Measurements from ENCODE around the gene FLOT1. TPM values are rescaled to one million over a fixed set of nuclear protein-coding genes. Genes with fewer than 3 reads are reported as not detected.

The FLOT1 gene
- total RNA-seq, 1 experiment from 2014 or later, result 243 TPM

DNA sequence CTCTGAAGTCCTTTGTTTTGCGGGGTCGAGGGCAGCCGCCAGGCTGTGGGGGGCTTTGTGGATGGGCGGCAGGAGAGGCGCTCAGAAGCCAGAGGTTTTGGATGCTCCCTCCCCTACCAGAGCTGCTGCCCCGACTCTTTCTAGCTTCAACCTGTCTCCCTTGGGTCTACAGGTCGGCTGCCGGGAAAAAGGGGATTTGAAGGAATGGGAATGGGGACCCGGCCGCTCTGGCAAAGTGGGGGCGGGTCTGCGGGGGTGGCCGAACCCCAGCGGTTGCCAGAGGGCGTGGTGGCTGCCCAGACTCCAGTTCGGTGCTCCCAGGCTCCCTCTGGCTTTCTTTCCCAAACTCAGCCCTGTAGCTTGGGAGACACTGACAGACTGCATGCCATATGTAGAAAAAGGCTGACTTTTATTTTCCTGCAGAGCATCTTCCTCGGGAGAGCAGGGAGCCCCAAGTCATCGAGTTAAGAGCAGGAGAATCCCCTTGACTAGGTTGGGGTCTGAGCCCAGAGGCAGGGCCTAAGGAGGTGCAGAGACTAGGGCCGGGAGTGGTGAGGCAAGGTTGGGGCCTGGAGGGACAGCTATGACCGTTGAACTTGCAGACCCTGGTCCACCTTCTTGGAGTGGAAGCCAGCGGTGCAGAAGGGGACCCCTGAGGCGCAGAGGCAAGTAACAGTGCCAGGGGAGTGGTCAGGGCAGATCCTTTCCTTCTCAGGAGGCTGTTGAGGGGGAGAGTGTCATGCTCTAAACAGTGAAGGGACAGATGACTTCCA lies 54.6 kb downstream of the FLOT1 start:
- Mint-ChIP-seq H3K9me3 (ENCODE audit: low read depth, unreplicated experiment) (no peaks in the 10 kb centered on the region), H3K36me3 (ENCODE audit: insufficient read depth, unreplicated experiment) (peaks cover 62% of the 10 kb centered on the region), H3K27ac (ENCODE audit: unreplicated experiment) (peak overlapping the region; percentile 62), H3K27me3 (ENCODE audit: unreplicated experiment) (no peaks in the 10 kb centered on the region), H3K4me3 (ENCODE audit: low read depth, unreplicated experiment) (peak overlapping the region; percentile 78), H3K4me1 (ENCODE audit: low read depth, unreplicated experiment) (peaks cover 86% of the 10 kb centered on the region)
- BruUV-seq (replicated peaks), result TSS peak; percentile 70
- CTCF ChIA-PET, result interaction anchor here (0.6 to 2.8 kb wide), 4 partner anchors 9 to 41 kb away, joined by 3 to 7 read pairs (median 6); no protein-coding TSS in a partner anchor
- TF ChIP-seq, protein P1, sequence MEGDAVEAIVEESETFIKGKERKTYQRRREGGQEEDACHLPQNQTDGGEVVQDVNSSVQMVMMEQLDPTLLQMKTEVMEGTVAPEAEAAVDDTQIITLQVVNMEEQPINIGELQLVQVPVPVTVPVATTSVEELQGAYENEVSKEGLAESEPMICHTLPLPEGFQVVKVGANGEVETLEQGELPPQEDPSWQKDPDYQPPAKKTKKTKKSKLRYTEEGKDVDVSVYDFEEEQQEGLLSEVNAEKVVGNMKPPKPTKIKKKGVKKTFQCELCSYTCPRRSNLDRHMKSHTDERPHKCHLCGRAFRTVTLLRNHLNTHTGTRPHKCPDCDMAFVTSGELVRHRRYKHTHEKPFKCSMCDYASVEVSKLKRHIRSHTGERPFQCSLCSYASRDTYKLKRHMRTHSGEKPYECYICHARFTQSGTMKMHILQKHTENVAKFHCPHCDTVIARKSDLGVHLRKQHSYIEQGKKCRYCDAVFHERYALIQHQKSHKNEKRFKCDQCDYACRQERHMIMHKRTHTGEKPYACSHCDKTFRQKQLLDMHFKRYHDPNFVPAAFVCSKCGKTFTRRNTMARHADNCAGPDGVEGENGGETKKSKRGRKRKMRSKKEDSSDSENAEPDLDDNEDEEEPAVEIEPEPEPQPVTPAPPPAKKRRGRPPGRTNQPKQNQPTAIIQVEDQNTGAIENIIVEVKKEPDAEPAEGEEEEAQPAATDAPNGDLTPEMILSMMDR (IDR thresholded peaks at IDR 0.05; ENCODE audit: unreplicated experiment), result no peak
- intact Hi-C loops (cut with micrococcal nuclease; ENCODE audit: unreplicated experiment), result no loop called here
- peak; percentile 39 for DNase-seq

DNA sequence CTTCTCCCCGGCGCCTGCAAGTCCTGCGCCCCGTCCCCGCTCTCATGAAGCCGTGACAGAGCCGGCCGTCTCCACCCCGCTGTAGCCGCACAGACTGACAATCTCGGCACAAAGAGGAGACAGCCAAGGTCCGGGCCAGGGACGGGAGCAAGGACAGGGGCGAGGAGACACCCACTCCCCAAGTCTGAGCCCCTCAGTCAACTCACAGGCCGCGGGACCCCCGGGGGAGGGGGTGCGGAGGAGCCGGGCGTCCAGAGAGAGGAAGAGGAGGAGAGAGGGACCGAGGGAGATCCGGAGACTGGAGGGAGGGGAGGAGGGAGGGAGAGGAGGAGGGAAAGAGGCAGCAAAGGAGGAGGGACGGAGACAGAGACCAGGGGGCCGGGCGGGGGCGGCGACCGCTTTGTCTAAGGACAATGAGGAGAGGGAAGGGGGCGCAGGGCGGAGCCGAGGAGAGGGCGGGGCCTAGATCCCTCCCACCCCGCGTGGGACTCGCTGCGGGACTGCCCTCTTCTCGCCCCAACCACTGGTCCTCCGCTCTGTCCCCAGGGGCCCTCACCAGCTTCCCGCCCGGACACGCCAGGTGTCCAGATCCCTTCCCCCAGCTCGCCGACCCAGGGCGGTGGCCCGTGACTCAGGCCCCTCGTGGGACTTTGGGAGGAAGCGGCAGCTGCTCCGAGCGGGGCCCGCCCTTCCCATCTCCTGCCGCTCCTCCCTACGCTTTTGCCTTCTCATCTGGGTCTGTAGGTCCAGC lies 55.4 kb downstream of the FLOT1 start:
- TF ChIP-seq, protein P1 (IDR thresholded peaks at IDR 0.05; ENCODE audit: unreplicated experiment), result no peak
- BruUV-seq (replicated peaks), result no TSS peak
- Mint-ChIP-seq H3K4me1 (ENCODE audit: low read depth, unreplicated experiment) (peaks cover 88% of the 10 kb centered on the region), H3K27ac (ENCODE audit: unreplicated experiment) (peak overlapping the region; percentile 89), H3K36me3 (ENCODE audit: insufficient read depth, unreplicated experiment) (peaks cover 69% of the 10 kb centered on the region), H3K4me3 (ENCODE audit: low read depth, unreplicated experiment) (peak overlapping the region; percentile 78), H3K9me3 (ENCODE audit: low read depth, unreplicated experiment) (no peaks in the 10 kb centered on the region), H3K27me3 (ENCODE audit: unreplicated experiment) (no peaks in the 10 kb centered on the region)
- CTCF ChIA-PET, result interaction anchor here (1.0 to 2.8 kb wide), 3 partner anchors 8 to 35 kb away, joined by 3 to 7 read pairs (median 7); no protein-coding TSS in a partner anchor
- peak; percentile 88 for DNase-seq
- intact Hi-C loops (cut with micrococcal nuclease; ENCODE audit: unreplicated experiment), result no loop called here

DNA sequence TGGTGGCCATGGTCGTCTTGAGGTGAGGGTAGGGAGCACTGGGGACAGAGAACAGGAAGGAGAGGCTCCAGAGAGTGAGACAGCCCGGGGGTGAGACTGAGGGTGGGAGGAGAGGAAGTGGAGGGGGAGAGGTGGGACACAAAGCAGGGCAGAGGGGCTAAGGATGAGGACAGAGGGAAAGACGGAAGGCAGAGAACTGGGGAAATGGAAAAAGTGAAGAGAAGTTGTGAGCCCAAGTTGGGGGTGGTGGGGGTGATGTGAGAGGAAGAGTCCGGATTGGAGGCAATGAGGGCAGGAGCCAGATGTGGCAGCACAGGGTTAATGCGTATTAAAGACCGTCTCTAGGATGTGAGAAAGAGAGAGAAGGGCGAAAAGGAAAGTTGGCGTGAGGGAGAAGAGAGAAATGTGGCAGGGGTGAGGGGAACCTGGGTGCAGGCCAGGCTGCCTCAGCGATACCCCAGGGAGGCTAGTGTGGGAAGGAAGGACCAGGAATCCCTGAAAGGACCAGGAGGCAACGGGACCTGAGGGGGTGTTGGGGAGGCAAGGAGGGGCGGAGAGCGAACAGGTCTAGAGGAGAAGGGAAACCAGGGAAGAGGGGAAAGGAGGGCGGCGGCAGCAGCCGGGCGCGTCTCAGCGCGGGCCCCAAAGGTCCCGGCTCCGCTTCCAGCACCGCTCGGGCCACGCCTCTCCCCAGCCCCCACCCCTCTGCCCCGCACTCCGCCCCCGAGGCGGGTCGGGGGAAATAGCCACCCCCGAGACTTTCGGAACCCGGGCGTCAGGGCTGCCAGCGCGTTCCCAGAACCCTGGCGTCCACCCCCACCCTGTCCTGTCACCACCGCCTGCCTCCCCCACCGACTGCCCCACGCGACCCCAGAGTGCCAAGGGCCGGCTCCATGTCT lies 56.2 kb downstream of the FLOT1 start, which contains the start of gene PPP1R18:
Gene PPP1R18, minus strand, starts transcription at position 637 of the 899 bp plus-strand sequence. Its CDS starts 627 bp downstream, at position 10.
- intact Hi-C loops (cut with micrococcal nuclease; ENCODE audit: unreplicated experiment), result no loop called here
- TF ChIP-seq, protein P1 (IDR thresholded peaks at IDR 0.05; ENCODE audit: unreplicated experiment), result no peak
- Mint-ChIP-seq H3K4me3 (ENCODE audit: low read depth, unreplicated experiment) (peak within 1 kb of the TSS; percentile 78), H3K9me3 (ENCODE audit: low read depth, unreplicated experiment) (no peaks in the 10 kb centered on the region), H3K27me3 (ENCODE audit: unreplicated experiment) (no peaks in the 10 kb centered on the region), H3K4me1 (ENCODE audit: low read depth, unreplicated experiment) (peaks cover 88% of the 10 kb centered on the region), H3K36me3 (ENCODE audit: insufficient read depth, unreplicated experiment) (peaks cover 70% of the 10 kb centered on the region), H3K27ac (ENCODE audit: unreplicated experiment) (peak within 1 kb of the TSS; percentile 89)
- CTCF ChIA-PET, result no interaction called here
- BruUV-seq (replicated peaks), result no TSS peak
- DNase-seq, result peak; percentile 63

All from Calu3 (cell line).